K562 (cell line): ENCODE measurements around the gene NCOA1. TPM values are rescaled to one million over a fixed set of nuclear protein-coding genes. Genes with fewer than 3 reads are reported as not detected.

Source experiments
- CBX1 ChIP-seq: sonication (generic); IDR thresholded peaks from 2 replicates; pipeline ENCODE4 v1.6.1; 2016; ENCODE audit warnings: antibody characterized with exemption, low read depth, mild to moderate bottlenecking
- CHD2 ChIP-seq: IDR thresholded peaks from 2 replicates; pipeline ENCODE4 v1.6.1; 2011; ENCODE audit warnings: low read depth, low read length
- CHD4 ChIP-seq: fragments of 200-600 bp; sonication (generic); IDR thresholded peaks from 3 replicates; pipeline ENCODE4 v1.6.1; 2012; ENCODE audit warnings: low read depth, mild to moderate bottlenecking, mixed read lengths, low read length, inconsistent platforms; ENCODE audit not compliant: insufficient read depth, insufficient replicate concordance, poor library complexity, severe bottlenecking
- CREB1 ChIP-seq, 2 experiments: sonication (generic) in 1 of 2; formaldehyde crosslinking in 1 of 2; IDR thresholded peaks; 2 replicates each; pipeline versions ENCODE4 v1.6.1 to v1.8.0; 2012 to 2022; ENCODE audit warnings: inconsistent platforms in 1 of 2, mild to moderate bottlenecking in 1 of 2, missing genetic modification reagents in 1 of 2, moderate library complexity in 1 of 2
- CREB3L1 ChIP-seq: fragments of 450-650 bp; IDR thresholded peaks from 2 replicates; pipeline ENCODE4 v1.6.1; 2014; ENCODE audit warnings: low read depth, mild to moderate bottlenecking, moderate library complexity, borderline replicate concordance
- CTBP1 ChIP-seq: fragments of 450-650 bp; IDR thresholded peaks from 2 replicates; pipeline ENCODE4 v1.6.1; 2016; ENCODE audit warnings: borderline replicate concordance
- DMBX1 ChIP-seq: fragments of 250-450 bp; sonication (Bioruptor Pico); IDR thresholded peaks from 2 replicates; pipeline ENCODE4 v1.8.0; 2022; ENCODE audit warnings: inconsistent platforms, mild to moderate bottlenecking, moderate library complexity, borderline replicate concordance
- HDAC1 ChIP-seq, 2 experiments: fragments of 450-650 bp; IDR thresholded peaks; 2 replicates each; pipeline ENCODE4 v1.6.1; 2016 to 2017; ENCODE audit warnings: inconsistent platforms in 1 of 2, mild to moderate bottlenecking in 1 of 2, moderate library complexity in 1 of 2
- HLTF ChIP-seq: fragments of 450-650 bp; IDR thresholded peaks from 2 replicates; pipeline ENCODE4 v1.6.1; 2016
- KDM1A ChIP-seq, 2 experiments: fragments of 450-650 bp; IDR thresholded peaks; 2 replicates each; pipeline ENCODE4 v1.6.1; 2016; ENCODE audit warnings: mild to moderate bottlenecking in 2 of 2
- KLF16 ChIP-seq: IDR thresholded peaks from 2 replicates; pipeline ENCODE4 v1.6.1; 2016; ENCODE audit warnings: antibody characterized with exemption
- MAFG ChIP-seq: fragments of 450-650 bp; conservative IDR thresholded peaks from 2 replicates; pipeline ENCODE4 v1.6.1; 2016; ENCODE audit warnings: missing genetic modification characterization, missing compliant biosample characterization
- MAZ ChIP-seq, 2 experiments: fragments of 450-650 bp in 1 of 2; sonication (generic) in 1 of 2; formaldehyde crosslinking; IDR thresholded peaks in 1 of 2; conservative IDR thresholded peaks in 1 of 2; 2 replicates each; pipeline versions ENCODE4 v1.4.0 to v1.5.0; 2020; ENCODE audit warnings: mild to moderate bottlenecking in 1 of 2, missing genetic modification reagents in 1 of 2
- NCOR1 ChIP-seq: fragments of 450-650 bp; IDR thresholded peaks from 2 replicates; pipeline ENCODE4 v1.6.1; 2016; ENCODE audit warnings: mild to moderate bottlenecking, moderate library complexity
- PHF20 ChIP-seq: fragments of 450-650 bp; IDR thresholded peaks from 2 replicates; pipeline ENCODE4 v1.6.1; 2018; ENCODE audit not compliant: partially characterized antibody
- POLR2AphosphoS5 ChIP-seq: IDR thresholded peaks from 2 replicates; pipeline ENCODE4 v1.6.1; 2011; ENCODE audit warnings: mild to moderate bottlenecking, low read depth, low read length, moderate library complexity; ENCODE audit not compliant: control insufficient read depth, insufficient read depth
- SAFB ChIP-seq: fragments of 200-400 bp; formaldehyde crosslinking; IDR thresholded peaks from 2 replicates; pipeline ENCODE4 v1.6.1; 2017; ENCODE audit warnings: low read depth, low read length, borderline replicate concordance
- SMAD1 ChIP-seq: fragments of 150-350 bp; IDR thresholded peaks from 2 replicates; pipeline ENCODE4 v1.6.1; 2014; ENCODE audit warnings: low read length, low read depth; ENCODE audit not compliant: partially characterized antibody
- STAT5A ChIP-seq: IDR thresholded peaks from 2 replicates; pipeline ENCODE4 v1.6.1; 2012; ENCODE audit warnings: low read length, inconsistent platforms, borderline replicate concordance
- TAF9B ChIP-seq: fragments of 450-650 bp; IDR thresholded peaks from 2 replicates; pipeline ENCODE4 v1.6.1; 2018; ENCODE audit warnings: mild to moderate bottlenecking; ENCODE audit not compliant: partially characterized antibody
- TRIM24 ChIP-seq, 2 experiments: fragments of 450-650 bp; IDR thresholded peaks; 2 replicates each; pipeline ENCODE4 v1.6.1; 2016
- ZBTB12 ChIP-seq: fragments of 250-450 bp; sonication (Bioruptor Pico); IDR thresholded peaks from 2 replicates; pipeline ENCODE4 v1.4.0; 2020
- ZFP1 ChIP-seq: fragments of 450-650 bp; formaldehyde crosslinking; IDR thresholded peaks from 2 replicates; pipeline ENCODE4 v1.4.0; 2020; ENCODE audit warnings: mild to moderate bottlenecking, mixed read lengths
- ZNF263 ChIP-seq: sonication (generic); formaldehyde crosslinking; IDR thresholded peaks from 2 replicates; pipeline ENCODE4 v1.8.0; 2022; ENCODE audit warnings: mild to moderate bottlenecking, missing genetic modification reagents, borderline replicate concordance
- ZNF280A ChIP-seq: fragments of 450-650 bp; IDR thresholded peaks from 2 replicates; pipeline ENCODE4 v1.6.1; 2018; ENCODE audit warnings: mild to moderate bottlenecking, low read depth; ENCODE audit not compliant: partially characterized antibody
- ZNF444 ChIP-seq: fragments of 250-450 bp; sonication (Bioruptor Pico); IDR thresholded peaks from 2 replicates; pipeline ENCODE4 v1.4.0; 2020; ENCODE audit warnings: mild to moderate bottlenecking, moderate library complexity
- ZNF445 ChIP-seq: fragments of 250-450 bp; sonication (Bioruptor Pico); IDR thresholded peaks from 2 replicates; pipeline ENCODE4 v1.4.0; 2020; ENCODE audit warnings: low read depth, mild to moderate bottlenecking, moderate library complexity
- polyA plus RNA-seq, 8 experiments: library from polyadenylated mRNA; depleted of rRNA in 4 of 8; stranded (reverse) in 5 of 8; unstranded in 3 of 8; fragments of >200 nt; fragmentation: Nextera tagmentation in 2 of 8; fragmentation: Illumina TruSeq in 1 of 8; extraction: Ambion mirVana in 2 of 8; extraction: Trizol in 1 of 8; gene quantifications; 2 replicates each; pipeline versions ENCODE4 v1.2.1 to v1.2.3, GENCODE V29; 2011 to 2014; ENCODE audit warnings: inconsistent platforms in 1 of 8, missing spikeins in 1 of 8
- total RNA-seq, 7 experiments: library from RNA; depleted of rRNA in 6 of 7; stranded (reverse); fragments of >200 nt in 6 of 7; fragmentation: Illumina TruSeq in 2 of 7; extraction: Trizol in 2 of 7; gene quantifications; 2 replicates each; pipeline versions ENCODE4 v1.2.1 to v1.2.3, GENCODE V29; 2011 to 2021; ENCODE audit warnings: low replicate concordance in 1 of 7

NCOA1 gene
- total and polyA plus RNA-seq, 9 of the 15 experiments (the other 6 are each of a cell fraction or from before 2014, with no cell fraction given) = 4.9 to 25.7 (median 17.0) TPM

GRCh38 chr2:24461685-24462084 is 29.4 kb upstream of the NCOA1 start (continued):
- no peak for TF ChIP-seq ZNF280A
- TF ChIP-seq HDAC1 (IDR thresholded peaks at IDR 0.05) = peak in 1 of 2 experiments; percentile 37; a peak in 2 of 4 replicates
- 0 out of 2 replicates have a peak, but pooled peaks have one; percentile 21 for TF ChIP-seq ZNF444 (CRISPR knock-in tag)
- TF ChIP-seq CHD4 = no peak
- TF ChIP-seq CHD2 = no peak
- no peak for TF ChIP-seq DMBX1
- TF ChIP-seq PHF20 = no peak
- no peak for TF ChIP-seq CBX1
- TF ChIP-seq ZFP1 = no peak
- peak; percentile 83 for TF ChIP-seq POLR2AphosphoS5
- TF ChIP-seq MAFG (tag) = no peak
- TF ChIP-seq SMAD1 = no peak
- TF ChIP-seq ZNF445 (CRISPR knock-in tag) = no peak
- TF ChIP-seq TAF9B = no peak
- peak; percentile 39 to 44; a peak in 1 of 4 replicates for TF ChIP-seq TRIM24 (IDR thresholded peaks at IDR 0.05)
- no peak for TF ChIP-seq ZBTB12 (CRISPR knock-in tag)
- peak; percentile 70 for TF ChIP-seq STAT5A
- TF ChIP-seq MAZ (CRISPR knock-in tag; conservative IDR thresholded peaks at IDR 0.05 in 1 of 2, IDR thresholded peaks at IDR 0.05 in 1 of 2) = no peak
- TF ChIP-seq CTBP1 = peak; percentile 60; the same call in 1 of the 2 replicates
- TF ChIP-seq KLF16 = peak; percentile 79; the same call in 1 of the 2 replicates
- TF ChIP-seq CREB1 (IDR thresholded peaks at IDR 0.05) = 0 out of 2 replicates have a peak, but pooled peaks have one; percentile 28
- no peak for TF ChIP-seq CREB1 (CRISPR knock-in tag; IDR thresholded peaks at IDR 0.05)
- TF ChIP-seq HLTF = no peak
- TF ChIP-seq KDM1A (IDR thresholded peaks at IDR 0.05) = peak; percentile 56 to 73; a peak in 2 of 4 replicates
- no peak for TF ChIP-seq ZNF263 (CRISPR knock-in tag)
- no peak for TF ChIP-seq SAFB
- peak; percentile 80 for TF ChIP-seq NCOR1
- TF ChIP-seq CREB3L1 = peak; percentile 71; the same call in 1 of the 2 replicates
